ENCODE measurements around the gene CORO2A.

CORO2A gene

GRCh38 chr9:98154678-98155077 lies 37.8 kb downstream of the CORO2A start:
- H3K56ac ChIP-seq (ENCODE audit: low read length): no peak overlapping the region
- no peak overlapping the region for H3K4ac ChIP-seq (ENCODE audit: low read depth, low read length)
- H3K18ac ChIP-seq (ENCODE audit: low read length): no peak overlapping the region
- H3K79me1 ChIP-seq (ENCODE audit: low read length): peaks cover 6% of the 10 kb centered on the region
- no peak overlapping the region for H2BK15ac ChIP-seq (replicated peaks; ENCODE audit: low read depth)
- DNase-seq: no peak
- H3K27me3 ChIP-seq (ENCODE audit: insufficient read depth, low read length, poor library complexity): no peaks in the 10 kb centered on the region
- no peaks in the 10 kb centered on the region for H3K4me1 ChIP-seq (ENCODE audit: control insufficient read depth, low read depth, low read length)
- no peak overlapping the region for H3K27ac ChIP-seq (ENCODE audit: low read depth, low read length)
- H3K36me3 ChIP-seq (ENCODE audit: control insufficient read depth, insufficient read depth, low read length): peaks cover 3% of the 10 kb centered on the region
- no CpG with 5 or more reads among the region's 2 CpGs for WGBS (ENCODE audit: extremely low coverage, insufficient coverage, low lambda C conversion rate)
- H4K8ac ChIP-seq (ENCODE audit: low read depth, low read length): no peak overlapping the region
- H3K4me3 ChIP-seq (ENCODE audit: low read length): no peak overlapping the region
- H3K23ac ChIP-seq (ENCODE audit: low read length): no peak overlapping the region
- H2BK5ac ChIP-seq (ENCODE audit: low read length): no peak overlapping the region
- no peak overlapping the region for H4K5ac ChIP-seq (ENCODE audit: low read length)
- H2AK5ac ChIP-seq (ENCODE audit: low read length): no peak overlapping the region
- H3K9ac ChIP-seq (ENCODE audit: low read length): no peak overlapping the region
- H2BK120ac ChIP-seq (ENCODE audit: low read depth, low read length): no peak overlapping the region
- no peaks in the 10 kb centered on the region for H3K79me2 ChIP-seq (ENCODE audit: control insufficient read depth, insufficient read depth, low read length)
- no peak overlapping the region for H3K4me2 ChIP-seq (ENCODE audit: low read length)

GRCh38 chr9:98152526-98152925 lies 39.9 kb downstream of the CORO2A start:
- H3K79me1 ChIP-seq (ENCODE audit: low read length): no peaks in the 10 kb centered on the region
- H3K4me3 ChIP-seq (ENCODE audit: low read length): no peak overlapping the region
- no peak for DNase-seq

GRCh38 chr9:98150721-98151120 lies 41.7 kb downstream of the CORO2A start:
- Histone ChIP-seq H4K5ac (ENCODE audit: low read length) (no peak overlapping the region), H3K4me3 (ENCODE audit: low read length) (no peak overlapping the region), H3K36me3 (ENCODE audit: control insufficient read depth, insufficient read depth, low read length) (peaks cover 3% of the 10 kb centered on the region), H3K4ac (ENCODE audit: low read depth, low read length) (no peak overlapping the region), H3K23ac (ENCODE audit: low read length) (no peak overlapping the region), H3K4me1 (ENCODE audit: control insufficient read depth, low read depth, low read length) (no peaks in the 10 kb centered on the region), H3K18ac (ENCODE audit: low read length) (no peak overlapping the region), H2AK5ac (ENCODE audit: low read length) (no peak overlapping the region), H3K79me2 (ENCODE audit: control insufficient read depth, insufficient read depth, low read length) (no peaks in the 10 kb centered on the region), H4K8ac (ENCODE audit: low read depth, low read length) (no peak overlapping the region), H3K27ac (ENCODE audit: low read depth, low read length) (no peak overlapping the region), H3K4me2 (ENCODE audit: low read length) (no peak overlapping the region), H3K9ac (ENCODE audit: low read length) (no peak overlapping the region), H3K56ac (ENCODE audit: low read length) (no peak overlapping the region), H2BK15ac (replicated peaks; ENCODE audit: low read depth) (no peak overlapping the region), H3K79me1 (ENCODE audit: low read length) (no peaks in the 10 kb centered on the region), H2BK120ac (ENCODE audit: low read depth, low read length) (no peak overlapping the region), H3K27me3 (ENCODE audit: insufficient read depth, low read length, poor library complexity) (no peaks in the 10 kb centered on the region), H2BK5ac (ENCODE audit: low read length) (no peak overlapping the region)
- DNase-seq: no peak
- WGBS (ENCODE audit: extremely low coverage, insufficient coverage, low lambda C conversion rate): no CpG with 5 or more reads among the region's 3 CpGs

More at GRCh38 chr9:98152526-98152925, 39.9 kb downstream of the CORO2A start:
- Histone ChIP-seq H4K8ac (ENCODE audit: low read depth, low read length) (no peak overlapping the region), H3K27ac (ENCODE audit: low read depth, low read length) (no peak overlapping the region), H3K4me1 (ENCODE audit: control insufficient read depth, low read depth, low read length) (no peaks in the 10 kb centered on the region), H2AK5ac (ENCODE audit: low read length) (no peak overlapping the region), H3K9ac (ENCODE audit: low read length) (no peak overlapping the region), H3K23ac (ENCODE audit: low read length) (no peak overlapping the region), H3K4me2 (ENCODE audit: low read length) (no peak overlapping the region), H3K36me3 (ENCODE audit: control insufficient read depth, insufficient read depth, low read length) (peaks cover 3% of the 10 kb centered on the region), H3K27me3 (ENCODE audit: insufficient read depth, low read length, poor library complexity) (no peaks in the 10 kb centered on the region), H2BK120ac (ENCODE audit: low read depth, low read length) (no peak overlapping the region), H3K18ac (ENCODE audit: low read length) (no peak overlapping the region), H4K5ac (ENCODE audit: low read length) (no peak overlapping the region), H3K56ac (ENCODE audit: low read length) (no peak overlapping the region), H2BK5ac (ENCODE audit: low read length) (no peak overlapping the region), H2BK15ac (replicated peaks; ENCODE audit: low read depth) (no peak overlapping the region), H3K4ac (ENCODE audit: low read depth, low read length) (no peak overlapping the region), H3K79me2 (ENCODE audit: control insufficient read depth, insufficient read depth, low read length) (no peaks in the 10 kb centered on the region)

- H3K18ac ChIP-seq (ENCODE audit: low read length): no peak overlapping the region
- H3K27ac ChIP-seq (ENCODE audit: low read depth, low read length): no peak overlapping the region
- no peak overlapping the region for H3K9ac ChIP-seq (ENCODE audit: low read length)
- no peak overlapping the region for H2BK15ac ChIP-seq (replicated peaks; ENCODE audit: low read depth)
- H3K27me3 ChIP-seq (ENCODE audit: insufficient read depth, low read length, poor library complexity): no peaks in the 10 kb centered on the region
- H4K8ac ChIP-seq (ENCODE audit: low read depth, low read length): no peak overlapping the region
- H4K5ac ChIP-seq (ENCODE audit: low read length): no peak overlapping the region
- no peak overlapping the region for H2BK5ac ChIP-seq (ENCODE audit: low read length)
- no peak overlapping the region for H3K4ac ChIP-seq (ENCODE audit: low read depth, low read length)
- DNase-seq: no peak
- no peak overlapping the region for H3K4me3 ChIP-seq (ENCODE audit: low read length)
- no peak overlapping the region for H3K56ac ChIP-seq (ENCODE audit: low read length)
- H2AK5ac ChIP-seq (ENCODE audit: low read length): no peak overlapping the region
- WGBS (ENCODE audit: extremely low coverage, insufficient coverage, low lambda C conversion rate): no CpG with 5 or more reads among the region's 7 CpGs
- H3K79me1 ChIP-seq (ENCODE audit: low read length): no peaks in the 10 kb centered on the region
- H3K36me3 ChIP-seq (ENCODE audit: control insufficient read depth, insufficient read depth, low read length): peaks cover 3% of the 10 kb centered on the region
- no peaks in the 10 kb centered on the region for H3K79me2 ChIP-seq (ENCODE audit: control insufficient read depth, insufficient read depth, low read length)
- H3K4me1 ChIP-seq (ENCODE audit: control insufficient read depth, low read depth, low read length): no peaks in the 10 kb centered on the region
- no peak overlapping the region for H3K4me2 ChIP-seq (ENCODE audit: low read length)
- H2BK120ac ChIP-seq (ENCODE audit: low read depth, low read length): no peak overlapping the region
- no peak overlapping the region for H3K23ac ChIP-seq (ENCODE audit: low read length)
Observed at GRCh38 chr9:98150164-98150563, 42.3 kb downstream of the CORO2A start.

DNA sequence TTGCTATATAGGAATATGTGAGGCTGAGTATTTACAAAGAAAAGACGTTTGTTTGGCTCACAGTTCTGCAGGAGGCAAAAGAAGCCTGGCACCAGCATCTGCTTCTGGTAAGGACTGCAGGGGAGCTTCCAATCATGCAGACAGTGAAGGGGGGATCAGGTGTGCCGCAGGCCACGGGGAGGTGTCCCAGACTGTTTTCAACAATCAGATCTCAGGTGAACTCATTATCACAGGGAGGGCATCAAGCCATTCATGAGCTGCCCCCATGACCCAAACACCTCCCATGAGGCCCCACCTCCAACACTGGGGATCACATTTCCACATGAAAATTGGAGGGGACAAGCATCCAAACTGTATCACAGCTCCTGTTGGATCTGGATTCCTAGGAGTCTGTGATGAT lies 43.0 kb downstream of the CORO2A start:
- DNase-seq: no peak
- Histone ChIP-seq H4K8ac (ENCODE audit: low read depth, low read length) (no peak overlapping the region), H3K4me3 (ENCODE audit: low read length) (no peak overlapping the region)

GRCh38 chr9:98148486-98148885 lies 44.0 kb downstream of the CORO2A start:
- Histone ChIP-seq H2AK5ac (ENCODE audit: low read length) (no peak overlapping the region), H3K56ac (ENCODE audit: low read length) (no peak overlapping the region), H3K4me2 (ENCODE audit: low read length) (no peak overlapping the region), H3K4ac (ENCODE audit: low read depth, low read length) (no peak overlapping the region), H4K8ac (ENCODE audit: low read depth, low read length) (no peak overlapping the region), H4K5ac (ENCODE audit: low read length) (no peak overlapping the region), H3K4me1 (ENCODE audit: control insufficient read depth, low read depth, low read length) (no peaks in the 10 kb centered on the region), H3K27ac (ENCODE audit: low read depth, low read length) (no peak overlapping the region), H3K4me3 (ENCODE audit: low read length) (no peak overlapping the region), H3K79me1 (ENCODE audit: low read length) (no peaks in the 10 kb centered on the region), H3K79me2 (ENCODE audit: control insufficient read depth, insufficient read depth, low read length) (no peaks in the 10 kb centered on the region), H2BK15ac (replicated peaks; ENCODE audit: low read depth) (no peak overlapping the region), H2BK120ac (ENCODE audit: low read depth, low read length) (no peak overlapping the region), H3K23ac (ENCODE audit: low read length) (no peak overlapping the region), H3K36me3 (ENCODE audit: control insufficient read depth, insufficient read depth, low read length) (no peaks in the 10 kb centered on the region), H3K18ac (ENCODE audit: low read length) (no peak overlapping the region), H3K27me3 (ENCODE audit: insufficient read depth, low read length, poor library complexity) (no peaks in the 10 kb centered on the region), H3K9ac (ENCODE audit: low read length) (no peak overlapping the region), H2BK5ac (ENCODE audit: low read length) (no peak overlapping the region)
- no CpG with 5 or more reads among the region's 2 CpGs for WGBS (ENCODE audit: extremely low coverage, insufficient coverage, low lambda C conversion rate)
- no peak for DNase-seq

More for the DNA sequence above, 43.0 kb downstream of the CORO2A start:
- Histone ChIP-seq H3K27ac (ENCODE audit: low read depth, low read length) (no peak overlapping the region), H3K4me2 (ENCODE audit: low read length) (no peak overlapping the region), H4K5ac (ENCODE audit: low read length) (no peak overlapping the region), H3K18ac (ENCODE audit: low read length) (no peak overlapping the region), H2AK5ac (ENCODE audit: low read length) (no peak overlapping the region), H3K9ac (ENCODE audit: low read length) (no peak overlapping the region), H3K4ac (ENCODE audit: low read depth, low read length) (no peak overlapping the region), H3K4me1 (ENCODE audit: control insufficient read depth, low read depth, low read length) (no peaks in the 10 kb centered on the region), H3K23ac (ENCODE audit: low read length) (no peak overlapping the region), H3K36me3 (ENCODE audit: control insufficient read depth, insufficient read depth, low read length) (no peaks in the 10 kb centered on the region), H2BK120ac (ENCODE audit: low read depth, low read length) (no peak overlapping the region), H2BK15ac (replicated peaks; ENCODE audit: low read depth) (no peak overlapping the region), H3K79me2 (ENCODE audit: control insufficient read depth, insufficient read depth, low read length) (no peaks in the 10 kb centered on the region), H3K56ac (ENCODE audit: low read length) (no peak overlapping the region), H3K79me1 (ENCODE audit: low read length) (no peaks in the 10 kb centered on the region), H3K27me3 (ENCODE audit: insufficient read depth, low read length, poor library complexity) (no peaks in the 10 kb centered on the region), H2BK5ac (ENCODE audit: low read length) (no peak overlapping the region)
- WGBS (ENCODE audit: extremely low coverage, insufficient coverage, low lambda C conversion rate): no CpG with 5 or more reads among the region's 3 CpGs

Measured in mesendoderm (in vitro differentiated cells).